ENCODE data around the gene ANLN. TPM values are rescaled to one million over a fixed set of nuclear protein-coding genes. Genes with fewer than 3 reads are reported as not detected.

The ANLN gene
- total RNA-seq, 1 experiment from 2014 or later = 78.9 TPM

DNA sequence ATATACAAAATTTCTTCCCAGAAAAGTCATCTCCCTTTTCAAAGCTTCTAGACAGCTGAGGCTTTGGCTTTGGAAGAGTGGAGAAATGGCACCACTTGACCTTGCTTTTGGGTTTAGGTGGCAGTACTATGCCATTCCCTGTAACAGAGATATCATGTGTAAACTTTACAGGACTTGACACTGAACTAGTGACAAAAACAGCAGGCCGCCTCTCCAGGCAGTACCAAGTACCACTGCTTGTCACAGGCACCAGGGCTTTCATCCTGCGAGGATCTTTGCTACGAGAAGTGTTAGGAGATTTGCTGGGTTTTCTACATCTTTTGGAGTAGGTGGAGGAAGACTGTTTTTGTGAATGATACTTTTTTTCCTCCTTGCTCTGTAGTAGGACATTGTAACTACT is 32.6 kb upstream of the ANLN start:
- Mint-ChIP-seq H3K4me1 (peaks cover 30 to 40% of the 10 kb centered on the region in 2 experiments), H3K9me3 (no peaks in the 10 kb centered on the region; a peak in 2 of 5 replicates), H3K36me3 (ENCODE audit: insufficient read depth in 1 of 3, low read depth in 3 of 3) (no peaks in the 10 kb centered on the region), H3K4me3 (no peak overlapping the region), H3K27ac (no peak overlapping the region), H3K27me3 (ENCODE audit: low read depth) (peaks cover 78% of the 10 kb centered on the region)
- Histone ChIP-seq H3K23ac (ENCODE audit: insufficient read length, low read depth, low read length) (no peak overlapping the region), H2BK5ac (ENCODE audit: insufficient read length, low read length) (no peak overlapping the region), H2BK20ac (ENCODE audit: low read depth, low read length, poor library complexity, severe bottlenecking) (no peak overlapping the region), H3K9me3 (ENCODE audit: control insufficient read depth, low read depth, low read length) (no peaks in the 10 kb centered on the region), H2BK12ac (ENCODE audit: insufficient read length, low read depth, low read length) (no peak overlapping the region), H3K27ac (ENCODE audit: insufficient read length, low read depth, low read length) (no peak overlapping the region), H2BK120ac (ENCODE audit: low read depth, low read length, poor library complexity, severe bottlenecking) (no peak overlapping the region), H3K4me1 (ENCODE audit: insufficient read depth, low read length) (peaks cover 4% of the 10 kb centered on the region), H3K56ac (ENCODE audit: insufficient read length, low read depth, low read length) (no peak overlapping the region), H2AK5ac (ENCODE audit: insufficient read length, low read length) (no peak overlapping the region), H3K23me2 (ENCODE audit: insufficient read length, low read depth, low read length, poor library complexity, severe bottlenecking) (no peaks in the 10 kb centered on the region), H4K20me1 (ENCODE audit: control insufficient read depth, insufficient read depth, insufficient read length) (no peaks in the 10 kb centered on the region), H4K8ac (replicated peaks; ENCODE audit: insufficient read length, low read depth, low read length) (no peak overlapping the region), H3K27me3 (ENCODE audit: insufficient read depth, low read length) (peaks cover 28% of the 10 kb centered on the region), H3K9ac (ENCODE audit: extremely low read depth, insufficient read length, low read length) (no peak overlapping the region), H3K79me1 (ENCODE audit: insufficient read depth, low read depth, low read length, poor library complexity, severe bottlenecking) (no peaks in the 10 kb centered on the region), H2AFZ (ENCODE audit: low read length) (no peak overlapping the region), H4K91ac (ENCODE audit: insufficient read length, low read depth, low read length) (no peak overlapping the region), H3T11ph (ENCODE audit: low read length) (no peak overlapping the region), H3K14ac (ENCODE audit: insufficient read depth, low read length) (no peak overlapping the region), H3K4ac (ENCODE audit: low read depth, low read length) (no peak overlapping the region), H3K79me2 (ENCODE audit: insufficient read depth, low read length) (no peaks in the 10 kb centered on the region), H4K5ac (ENCODE audit: insufficient read length, low read depth, low read length) (no peak overlapping the region), H2BK15ac (ENCODE audit: low read depth, low read length) (no peak overlapping the region), H3K4me2 (ENCODE audit: insufficient read depth, insufficient read length, low read length) (no peak overlapping the region), H3K18ac (ENCODE audit: insufficient read length, low read depth, low read length) (no peak overlapping the region)
- no peak for DNase-seq
- WGBS (ENCODE audit: extremely low coverage, insufficient read length, low lambda C conversion rate) = no CpG with 5 or more reads among the region's 3 CpGs
- TF ChIP-seq, protein P1, sequence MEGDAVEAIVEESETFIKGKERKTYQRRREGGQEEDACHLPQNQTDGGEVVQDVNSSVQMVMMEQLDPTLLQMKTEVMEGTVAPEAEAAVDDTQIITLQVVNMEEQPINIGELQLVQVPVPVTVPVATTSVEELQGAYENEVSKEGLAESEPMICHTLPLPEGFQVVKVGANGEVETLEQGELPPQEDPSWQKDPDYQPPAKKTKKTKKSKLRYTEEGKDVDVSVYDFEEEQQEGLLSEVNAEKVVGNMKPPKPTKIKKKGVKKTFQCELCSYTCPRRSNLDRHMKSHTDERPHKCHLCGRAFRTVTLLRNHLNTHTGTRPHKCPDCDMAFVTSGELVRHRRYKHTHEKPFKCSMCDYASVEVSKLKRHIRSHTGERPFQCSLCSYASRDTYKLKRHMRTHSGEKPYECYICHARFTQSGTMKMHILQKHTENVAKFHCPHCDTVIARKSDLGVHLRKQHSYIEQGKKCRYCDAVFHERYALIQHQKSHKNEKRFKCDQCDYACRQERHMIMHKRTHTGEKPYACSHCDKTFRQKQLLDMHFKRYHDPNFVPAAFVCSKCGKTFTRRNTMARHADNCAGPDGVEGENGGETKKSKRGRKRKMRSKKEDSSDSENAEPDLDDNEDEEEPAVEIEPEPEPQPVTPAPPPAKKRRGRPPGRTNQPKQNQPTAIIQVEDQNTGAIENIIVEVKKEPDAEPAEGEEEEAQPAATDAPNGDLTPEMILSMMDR (conservative IDR thresholded peaks at IDR 0.05) = no peak

Data from H9 (cell line).